Measurements from ENCODE around the gene TLR6. TPM values are rescaled to one million over a fixed set of nuclear protein-coding genes. Genes with fewer than 3 reads are reported as not detected.

Gene TLR6
- total RNA-seq, 1 experiment from 2014 or later, result 0.68 TPM

DNA sequence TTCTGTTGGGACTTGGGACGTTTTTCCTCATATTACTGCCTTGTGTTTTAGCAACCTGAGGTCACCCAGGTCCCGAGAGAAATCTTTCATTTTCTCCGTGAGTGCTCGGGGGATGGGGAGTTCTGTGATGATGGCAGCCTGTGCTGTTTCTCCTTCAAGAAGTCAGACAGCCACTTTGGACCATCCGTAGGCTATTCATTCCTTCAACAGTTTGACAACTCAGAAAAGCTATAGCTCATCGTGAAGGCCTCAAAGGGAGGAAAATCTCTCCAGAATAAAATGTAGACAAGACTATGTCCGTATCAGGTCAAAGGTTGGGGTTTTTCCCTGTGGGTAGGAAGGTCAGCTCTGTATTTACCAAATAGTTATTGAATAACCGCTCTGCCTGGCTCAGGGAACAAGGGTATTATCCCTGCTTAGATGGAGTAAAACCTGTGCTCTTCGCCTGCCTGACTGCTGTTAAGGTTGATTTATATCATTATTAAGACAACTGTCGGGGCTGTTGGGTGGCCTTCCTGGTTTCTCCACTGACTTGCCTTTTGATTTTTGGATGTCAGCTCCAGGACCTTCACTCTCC, 47.6 kb upstream of the TLR6 start:
- TF ChIP-seq, protein P1, sequence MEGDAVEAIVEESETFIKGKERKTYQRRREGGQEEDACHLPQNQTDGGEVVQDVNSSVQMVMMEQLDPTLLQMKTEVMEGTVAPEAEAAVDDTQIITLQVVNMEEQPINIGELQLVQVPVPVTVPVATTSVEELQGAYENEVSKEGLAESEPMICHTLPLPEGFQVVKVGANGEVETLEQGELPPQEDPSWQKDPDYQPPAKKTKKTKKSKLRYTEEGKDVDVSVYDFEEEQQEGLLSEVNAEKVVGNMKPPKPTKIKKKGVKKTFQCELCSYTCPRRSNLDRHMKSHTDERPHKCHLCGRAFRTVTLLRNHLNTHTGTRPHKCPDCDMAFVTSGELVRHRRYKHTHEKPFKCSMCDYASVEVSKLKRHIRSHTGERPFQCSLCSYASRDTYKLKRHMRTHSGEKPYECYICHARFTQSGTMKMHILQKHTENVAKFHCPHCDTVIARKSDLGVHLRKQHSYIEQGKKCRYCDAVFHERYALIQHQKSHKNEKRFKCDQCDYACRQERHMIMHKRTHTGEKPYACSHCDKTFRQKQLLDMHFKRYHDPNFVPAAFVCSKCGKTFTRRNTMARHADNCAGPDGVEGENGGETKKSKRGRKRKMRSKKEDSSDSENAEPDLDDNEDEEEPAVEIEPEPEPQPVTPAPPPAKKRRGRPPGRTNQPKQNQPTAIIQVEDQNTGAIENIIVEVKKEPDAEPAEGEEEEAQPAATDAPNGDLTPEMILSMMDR (IDR thresholded peaks at IDR 0.05; ENCODE audit: unreplicated experiment), result no peak
- Mint-ChIP-seq H3K4me1 (ENCODE audit: low read depth, unreplicated experiment) (peaks cover 12% of the 10 kb centered on the region), H3K9me3 (ENCODE audit: low read depth, unreplicated experiment) (no peaks in the 10 kb centered on the region), H3K4me3 (ENCODE audit: low read depth, unreplicated experiment) (peak overlapping the region; percentile 26), H3K27ac (ENCODE audit: unreplicated experiment) (no peak overlapping the region), H3K27me3 (ENCODE audit: unreplicated experiment) (no peaks in the 10 kb centered on the region), H3K36me3 (ENCODE audit: insufficient read depth, unreplicated experiment) (peaks cover 5% of the 10 kb centered on the region)
- no TSS peak for BruUV-seq (replicated peaks)
- intact Hi-C loops (cut with micrococcal nuclease; ENCODE audit: unreplicated experiment), result loop anchor here (1.0 kb wide), 1 partner anchor 142 kb away; no protein-coding TSS in a partner anchor
- CTCF ChIA-PET, result interaction anchor here (0.6 to 1.2 kb wide), 2 partner anchors 231 to 494 kb away, joined by 3 to 5 read pairs; no protein-coding TSS in a partner anchor
- DNase-seq, result peak; percentile 14

DNA sequence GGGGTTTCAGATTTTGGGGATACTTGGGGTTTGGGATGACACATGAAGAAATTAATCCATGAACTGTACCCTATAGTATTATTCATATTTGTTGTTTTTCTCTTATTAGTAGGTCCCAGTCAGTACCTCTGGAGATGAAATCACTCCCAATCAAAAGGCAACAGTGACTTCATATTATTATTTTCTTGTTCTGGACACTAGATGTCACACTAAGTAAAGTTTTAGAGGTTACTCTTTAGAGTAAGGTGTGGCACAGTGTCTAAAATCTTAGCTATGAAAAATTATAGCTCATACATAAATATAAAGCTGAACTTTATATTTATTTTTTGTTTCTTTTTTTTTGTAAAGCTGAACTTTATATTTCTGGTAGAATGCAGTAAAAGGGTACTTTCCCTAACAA, 46.1 kb upstream of the TLR6 start:
- intact Hi-C loops (cut with micrococcal nuclease; ENCODE audit: unreplicated experiment), result loop anchor here (1.0 kb wide), 1 partner anchor 233 kb away; no protein-coding TSS in a partner anchor
- BruUV-seq (replicated peaks), result no TSS peak
- CTCF ChIA-PET, result interaction anchor here (0.6 to 1.6 kb wide), 9 partner anchors 14 to 275 kb away, joined by 3 to 20 read pairs (median 5); no protein-coding TSS in a partner anchor
- no peaks in the 10 kb centered on the region for H3K27me3 Mint-ChIP-seq (ENCODE audit: unreplicated experiment)
- no peaks in the 10 kb centered on the region for H3K9me3 Mint-ChIP-seq (ENCODE audit: low read depth, unreplicated experiment)
- H3K4me1 Mint-ChIP-seq (ENCODE audit: low read depth, unreplicated experiment), result peaks cover 12% of the 10 kb centered on the region
- H3K27ac Mint-ChIP-seq (ENCODE audit: unreplicated experiment), result no peak overlapping the region
- peaks cover 5% of the 10 kb centered on the region for H3K36me3 Mint-ChIP-seq (ENCODE audit: insufficient read depth, unreplicated experiment)
- H3K4me3 Mint-ChIP-seq (ENCODE audit: low read depth, unreplicated experiment), result no peak overlapping the region
- no peak for DNase-seq
- TF ChIP-seq, protein P1 (IDR thresholded peaks at IDR 0.05; ENCODE audit: unreplicated experiment), result peak; percentile 16

DNA sequence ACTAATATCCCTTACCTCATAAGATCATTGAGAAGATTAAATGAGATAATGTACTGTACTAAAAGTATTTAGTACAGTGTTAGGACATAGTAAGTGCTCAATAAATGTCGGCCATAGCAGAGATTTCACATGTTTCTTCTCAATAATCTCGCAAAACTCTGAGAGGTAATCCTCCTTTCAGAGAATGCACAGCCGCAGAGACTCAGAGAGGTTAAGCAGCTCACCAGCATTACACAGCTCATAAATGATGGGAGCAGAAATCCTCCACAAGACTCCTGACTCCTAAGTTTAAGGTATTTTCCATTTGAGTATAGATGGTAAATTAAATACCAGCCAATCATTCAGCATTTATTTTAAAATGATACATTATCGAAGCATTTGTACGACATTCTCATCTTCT, 45.6 kb upstream of the TLR6 start:
- intact Hi-C loops (cut with micrococcal nuclease; ENCODE audit: unreplicated experiment), result loop anchor here (1.0 kb wide), 1 partner anchor 233 kb away; no protein-coding TSS in a partner anchor
- TF ChIP-seq, protein P1 (IDR thresholded peaks at IDR 0.05; ENCODE audit: unreplicated experiment), result no peak
- Mint-ChIP-seq H3K27ac (ENCODE audit: unreplicated experiment) (no peak overlapping the region), H3K36me3 (ENCODE audit: insufficient read depth, unreplicated experiment) (peaks cover 5% of the 10 kb centered on the region), H3K27me3 (ENCODE audit: unreplicated experiment) (no peaks in the 10 kb centered on the region), H3K4me1 (ENCODE audit: low read depth, unreplicated experiment) (peaks cover 12% of the 10 kb centered on the region), H3K4me3 (ENCODE audit: low read depth, unreplicated experiment) (no peak overlapping the region), H3K9me3 (ENCODE audit: low read depth, unreplicated experiment) (no peaks in the 10 kb centered on the region)
- BruUV-seq (replicated peaks), result no TSS peak
- DNase-seq, result no peak
- CTCF ChIA-PET, result interaction anchor here (1.1 to 1.6 kb wide), 4 partner anchors 13 to 233 kb away, joined by 4 to 20 read pairs (median 6); no protein-coding TSS in a partner anchor

DNA sequence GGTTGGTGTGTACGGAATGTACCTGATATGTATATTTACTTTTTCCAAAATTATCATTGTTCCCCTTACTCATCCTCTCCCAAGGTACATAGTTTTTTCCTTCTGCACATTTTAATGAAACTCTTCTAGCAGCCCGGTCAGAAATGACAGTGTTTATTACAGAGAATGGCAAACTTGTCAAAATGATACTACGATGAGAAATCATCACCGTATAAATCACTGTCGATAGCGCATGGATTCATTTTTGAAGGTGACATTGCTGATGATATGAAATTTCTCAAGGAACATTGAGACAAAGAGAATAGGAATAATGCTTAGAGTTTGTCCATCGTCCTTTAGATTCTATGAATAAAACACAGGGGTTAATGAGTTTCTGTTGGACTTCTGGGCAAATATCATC, 41.6 kb upstream of the TLR6 start:
- intact Hi-C loops (cut with micrococcal nuclease; ENCODE audit: unreplicated experiment), result no loop called here
- Mint-ChIP-seq H3K4me1 (ENCODE audit: low read depth, unreplicated experiment) (no peaks in the 10 kb centered on the region), H3K4me3 (ENCODE audit: low read depth, unreplicated experiment) (no peak overlapping the region), H3K27ac (ENCODE audit: unreplicated experiment) (no peak overlapping the region), H3K9me3 (ENCODE audit: low read depth, unreplicated experiment) (no peaks in the 10 kb centered on the region), H3K36me3 (ENCODE audit: insufficient read depth, unreplicated experiment) (no peaks in the 10 kb centered on the region), H3K27me3 (ENCODE audit: unreplicated experiment) (no peaks in the 10 kb centered on the region)
- CTCF ChIA-PET, result no interaction called here
- DNase-seq, result no peak
- BruUV-seq (replicated peaks), result no TSS peak
- TF ChIP-seq, protein P1 (IDR thresholded peaks at IDR 0.05; ENCODE audit: unreplicated experiment), result no peak

All from Calu3 (cell line).